Skeletal muscle cell (primary cell): ENCODE measurements around the gene KREMEN1.

Experiments
- DNase-seq: peaks from one replicate; pipeline ENCODE4 v3.0.0-alpha.2; 2010; ENCODE audit warnings: low read depth
- H3K4me3 ChIP-seq: 2 replicates; pipeline ENCODE4 v1.5.1; 2011; ENCODE audit warnings: low read depth, mild to moderate bottlenecking, control low read depth, low read length, moderate library complexity

Gene KREMEN1

DNA sequence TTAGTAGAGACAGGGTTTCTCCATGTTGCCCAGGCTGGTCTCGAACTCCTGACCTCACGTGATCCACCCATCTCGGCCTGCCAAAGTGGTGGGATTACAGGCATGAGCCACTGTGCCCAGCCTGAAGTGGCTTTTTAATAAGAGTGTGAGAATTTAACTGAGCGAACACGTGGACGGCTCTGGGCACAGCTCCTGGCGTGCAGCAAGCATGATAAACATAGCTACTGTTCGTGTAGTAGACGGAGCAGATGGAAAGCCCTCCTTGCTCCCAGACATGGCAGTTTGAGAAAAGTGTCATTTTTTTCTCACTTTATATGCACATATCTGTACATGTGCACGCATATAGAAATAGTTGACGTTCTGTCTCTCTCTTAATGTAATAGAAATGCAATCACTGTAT, 139.9 kb downstream of the KREMEN1 start:
- H3K4me3 ChIP-seq: no peak overlapping the region
- DNase-seq: no peak

- H3K4me3 ChIP-seq: no peak overlapping the region
Observed at GRCh38 chr22:29213493-29213892, 140.7 kb downstream of the KREMEN1 start.

DNA sequence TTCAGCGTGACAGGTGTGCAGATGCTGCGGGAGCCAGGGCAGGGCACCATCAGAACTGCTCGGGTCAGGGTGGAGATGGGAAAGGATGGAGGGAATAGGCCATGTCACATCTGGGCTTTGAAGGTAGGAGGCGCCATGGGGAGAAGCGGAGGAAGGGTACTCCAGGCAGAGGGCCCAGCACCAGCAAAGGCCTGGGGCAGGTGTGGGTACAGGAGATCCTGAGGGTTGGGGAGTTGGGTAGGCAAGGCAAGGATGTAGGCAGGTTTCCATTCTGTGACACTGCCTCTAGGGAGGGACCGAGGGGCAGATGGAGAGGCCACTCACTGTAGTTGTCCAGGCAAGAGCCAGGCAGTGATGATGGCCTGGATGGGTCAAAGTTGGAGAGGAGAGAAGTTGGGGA, 141.4 kb downstream of the KREMEN1 start:
- H3K4me3 ChIP-seq: no peak overlapping the region
- no peak for DNase-seq

More at GRCh38 chr22:29213493-29213892, 140.7 kb downstream of the KREMEN1 start:
- DNase-seq: no peak

DNA sequence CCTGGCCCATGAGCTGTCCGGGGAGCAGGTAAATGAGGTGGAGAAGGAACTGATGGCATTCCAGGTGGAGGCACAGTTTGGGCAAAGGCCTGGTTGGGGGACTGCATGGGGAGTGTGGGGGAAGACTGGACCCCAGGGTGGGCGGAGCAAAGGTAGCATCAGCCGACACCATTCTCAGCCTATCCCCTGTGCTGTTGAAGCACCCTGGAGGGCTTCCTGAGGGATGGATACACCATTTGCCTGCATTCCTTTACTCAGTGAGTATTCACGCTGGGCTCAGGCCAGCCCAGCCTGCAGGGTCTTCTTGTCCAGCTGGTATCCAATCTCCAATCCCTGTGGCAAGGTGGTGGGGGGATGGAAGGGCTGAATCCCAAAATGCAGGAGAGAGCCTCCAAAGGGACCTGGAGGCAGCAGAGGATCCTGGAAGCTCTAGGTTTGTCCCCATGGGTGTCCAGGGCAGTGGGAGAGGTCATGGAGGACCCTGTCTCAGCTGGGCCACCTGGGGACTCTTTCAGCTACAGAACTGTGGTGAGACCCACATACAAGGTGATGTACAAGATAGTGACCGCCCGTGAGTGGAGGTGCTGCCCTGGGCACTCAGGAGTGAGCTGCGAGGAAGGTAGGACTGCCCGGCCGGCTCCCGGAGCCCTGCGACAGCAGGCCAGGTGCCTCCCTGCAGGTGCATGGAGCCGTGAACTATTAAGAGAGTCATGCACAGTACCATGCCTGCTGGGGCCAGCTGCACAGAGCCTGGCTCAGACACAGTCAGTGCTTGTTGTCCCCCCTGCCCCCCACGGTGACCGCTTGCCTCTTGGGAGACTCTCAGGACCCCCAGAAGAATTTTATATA, 142.4 kb downstream of the KREMEN1 start:
- no peak for DNase-seq
- no peak overlapping the region for H3K4me3 ChIP-seq

- H3K4me3 ChIP-seq: no peak overlapping the region
- no peak for DNase-seq
Observed at GRCh38 chr22:29216011-29216872, 143.4 kb downstream of the KREMEN1 start.

DNA sequence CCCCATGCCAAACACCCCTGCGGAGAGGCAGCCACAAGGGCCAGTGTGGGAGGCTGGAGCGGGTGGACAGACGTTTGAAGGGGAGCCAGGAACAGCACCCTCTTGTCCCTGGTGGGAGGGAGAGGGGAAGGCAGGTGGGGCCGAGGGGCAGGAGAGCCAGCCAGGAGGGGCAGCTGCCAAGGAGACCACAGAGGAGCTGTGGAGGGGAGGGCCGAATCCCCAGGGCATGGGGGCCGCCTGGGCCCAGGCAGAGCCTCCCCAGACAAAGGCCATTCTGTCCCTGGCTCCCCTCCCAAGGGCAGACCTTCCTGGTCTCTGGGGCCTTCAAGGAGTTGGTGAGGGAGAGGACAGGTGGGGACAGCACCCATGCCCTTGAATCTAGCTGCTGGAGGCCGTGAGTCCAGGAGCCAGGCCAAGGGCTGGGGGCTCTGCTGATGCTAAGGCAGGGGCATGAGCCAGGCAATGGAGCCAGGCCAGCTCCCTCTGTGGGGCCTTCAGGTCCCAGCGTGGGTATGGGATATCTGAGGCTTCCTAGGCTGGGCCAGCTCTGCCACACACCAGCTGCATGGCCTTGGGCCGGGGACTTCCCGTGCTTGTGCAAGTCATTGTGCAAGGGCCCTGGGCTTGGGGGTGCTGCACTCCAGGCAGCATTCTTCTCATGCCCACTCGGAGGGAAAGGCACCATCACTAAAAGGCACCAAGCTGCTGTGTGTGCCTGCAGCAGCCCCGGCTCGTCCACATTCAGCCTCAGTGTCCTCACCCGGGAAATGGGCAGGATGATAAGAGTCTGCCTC, 144.2 kb downstream of the KREMEN1 start:
- DNase-seq: peak; percentile 20
- no peak overlapping the region for H3K4me3 ChIP-seq
